ENCODE measurements around the gene TTLL13. TPM values are rescaled to one million over a fixed set of nuclear protein-coding genes. Genes with fewer than 3 reads are reported as not detected.

The TTLL13 gene
- total RNA-seq, 3 donors from 2014 or later (not counting 1 experiment from before 2014, with no cell fraction given) = 0.18 to 2.2 (median 1.2) TPM

GRCh38 chr15:90230071-90230494 lies 19.3 kb upstream of the TTLL13 start:
- H3K4me1 Mint-ChIP-seq = peaks cover 42 to 51% of the 10 kb centered on the region in 2 donors

GRCh38 chr15:90230610-90231009 lies 18.7 kb upstream of the TTLL13 start:
- H3K4me3 Mint-ChIP-seq = peak overlapping the region; percentile 86
- no peak for DNase-seq
- TF ChIP-seq, protein P1, sequence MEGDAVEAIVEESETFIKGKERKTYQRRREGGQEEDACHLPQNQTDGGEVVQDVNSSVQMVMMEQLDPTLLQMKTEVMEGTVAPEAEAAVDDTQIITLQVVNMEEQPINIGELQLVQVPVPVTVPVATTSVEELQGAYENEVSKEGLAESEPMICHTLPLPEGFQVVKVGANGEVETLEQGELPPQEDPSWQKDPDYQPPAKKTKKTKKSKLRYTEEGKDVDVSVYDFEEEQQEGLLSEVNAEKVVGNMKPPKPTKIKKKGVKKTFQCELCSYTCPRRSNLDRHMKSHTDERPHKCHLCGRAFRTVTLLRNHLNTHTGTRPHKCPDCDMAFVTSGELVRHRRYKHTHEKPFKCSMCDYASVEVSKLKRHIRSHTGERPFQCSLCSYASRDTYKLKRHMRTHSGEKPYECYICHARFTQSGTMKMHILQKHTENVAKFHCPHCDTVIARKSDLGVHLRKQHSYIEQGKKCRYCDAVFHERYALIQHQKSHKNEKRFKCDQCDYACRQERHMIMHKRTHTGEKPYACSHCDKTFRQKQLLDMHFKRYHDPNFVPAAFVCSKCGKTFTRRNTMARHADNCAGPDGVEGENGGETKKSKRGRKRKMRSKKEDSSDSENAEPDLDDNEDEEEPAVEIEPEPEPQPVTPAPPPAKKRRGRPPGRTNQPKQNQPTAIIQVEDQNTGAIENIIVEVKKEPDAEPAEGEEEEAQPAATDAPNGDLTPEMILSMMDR (IDR thresholded peaks at IDR 0.05) = no peak
- H3K27me3 Mint-ChIP-seq (ENCODE audit: low read depth in 2 of 2) = no peaks in the 10 kb centered on the region
- H3K27ac Mint-ChIP-seq = peak overlapping the region; percentile 99
- peaks cover 33% of the 10 kb centered on the region for H3K36me3 ChIP-seq (ENCODE audit: control insufficient read depth, insufficient read depth, low read length)
- H3K27me3 ChIP-seq (ENCODE audit: control insufficient read depth, insufficient read depth, low read length) = no peaks in the 10 kb centered on the region
- no peaks in the 10 kb centered on the region for H3K9me3 Mint-ChIP-seq
- H3K27ac ChIP-seq (ENCODE audit: low read length) = peak overlapping the region; percentile 94
- H3K4me1 ChIP-seq (ENCODE audit: control insufficient read depth, insufficient read depth, low read length) = peaks cover 47% of the 10 kb centered on the region
- peaks cover 44 to 53% of the 10 kb centered on the region in 2 donors for H3K4me1 Mint-ChIP-seq
- intact Hi-C loops (cut with micrococcal nuclease) = loop anchor here (2.0 to 10.0 kb wide), 4 partner anchors 34 to 1624 kb away; partner anchors contain the start of genes NGRN and SLCO3A1
- peak overlapping the region; percentile 5 for H3K4me3 ChIP-seq (ENCODE audit: low read length)
- no peaks in the 10 kb centered on the region for H3K9me3 ChIP-seq (ENCODE audit: control insufficient read depth, insufficient read depth, low read length)
- WGBS (ENCODE audit: insufficient coverage) = 86% methylated on average over 8 of the region's 8 CpGs
- ATAC-seq = no peak
- no peaks in the 10 kb centered on the region for H3K36me3 Mint-ChIP-seq

More at GRCh38 chr15:90230071-90230494, 19.3 kb upstream of the TTLL13 start:
- Histone ChIP-seq H3K4me3 (ENCODE audit: low read length) (no peak overlapping the region), H3K9me3 (ENCODE audit: control insufficient read depth, insufficient read depth, low read length) (no peaks in the 10 kb centered on the region), H3K27ac (ENCODE audit: low read length) (peak overlapping the region; percentile 94), H3K4me1 (ENCODE audit: control insufficient read depth, insufficient read depth, low read length) (peaks cover 46% of the 10 kb centered on the region), H3K27me3 (ENCODE audit: control insufficient read depth, insufficient read depth, low read length) (no peaks in the 10 kb centered on the region), H3K36me3 (ENCODE audit: control insufficient read depth, insufficient read depth, low read length) (peaks cover 38% of the 10 kb centered on the region)
- no peak for ATAC-seq
- Mint-ChIP-seq H3K4me3 (peak overlapping the region; percentile 86), H3K36me3 (no peaks in the 10 kb centered on the region), H3K27ac (peak overlapping the region; percentile 99), H3K27me3 (ENCODE audit: low read depth in 2 of 2) (no peaks in the 10 kb centered on the region), H3K9me3 (no peaks in the 10 kb centered on the region)
- WGBS (ENCODE audit: insufficient coverage) = 95% methylated on average over 12 of the region's 12 CpGs
- intact Hi-C loops (cut with micrococcal nuclease) = loop anchor here (2.0 to 10.0 kb wide), 4 partner anchors 35 to 1625 kb away; partner anchors contain the start of genes NGRN and SLCO3A1
- no peak for DNase-seq
- TF ChIP-seq, protein P1 (IDR thresholded peaks at IDR 0.05) = no peak

DNA sequence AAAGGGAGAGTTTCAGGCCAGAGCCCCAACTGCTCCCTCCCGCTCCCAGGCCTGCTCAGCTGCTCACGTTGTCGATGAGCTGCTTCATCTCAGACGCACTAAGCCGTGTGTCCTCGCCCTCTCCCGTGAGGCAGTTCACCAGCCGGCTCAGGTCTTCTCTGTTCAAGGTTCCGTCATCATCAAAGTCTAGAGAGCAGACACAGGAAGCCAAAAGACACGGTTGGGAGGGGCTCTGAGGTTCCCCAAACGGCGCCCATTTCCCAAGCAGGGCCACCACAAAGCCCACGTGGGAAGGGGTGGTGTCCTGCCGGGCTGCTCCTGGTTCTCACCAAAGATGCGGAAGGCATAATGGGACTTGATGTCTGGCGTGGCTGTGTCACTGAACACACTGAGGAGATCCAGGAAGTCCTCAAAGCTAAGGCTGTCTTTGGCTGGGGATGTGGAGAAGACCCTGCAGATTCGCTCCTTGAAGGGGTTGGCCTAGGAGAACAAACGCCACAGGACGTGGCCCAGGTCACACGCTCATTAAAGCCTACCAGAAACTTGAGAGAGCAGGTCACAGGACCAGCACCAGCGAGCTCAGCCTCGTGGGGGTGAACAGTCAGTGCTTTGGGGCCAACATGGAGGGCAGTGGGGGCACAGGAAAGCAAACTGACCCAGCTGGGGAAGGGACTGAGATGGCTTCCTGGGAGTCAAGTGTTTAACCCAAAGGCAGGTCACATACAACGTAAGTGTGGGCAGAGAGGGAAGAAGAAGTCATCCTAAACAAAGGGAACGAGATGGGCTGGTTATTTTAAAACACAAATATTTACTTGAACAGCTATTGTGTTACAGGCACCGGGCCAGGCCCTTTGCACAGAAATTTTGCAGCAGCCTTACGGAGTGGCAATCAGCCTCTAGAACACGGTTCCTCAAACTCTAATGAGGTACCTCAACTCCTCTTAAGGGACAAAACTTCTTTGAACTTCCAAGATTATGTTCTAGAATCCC lies 18.0 kb upstream of the TTLL13 start:
- Histone ChIP-seq H3K27ac (ENCODE audit: low read length) (peak overlapping the region; percentile 94), H3K27me3 (ENCODE audit: control insufficient read depth, insufficient read depth, low read length) (no peaks in the 10 kb centered on the region), H3K4me1 (ENCODE audit: control insufficient read depth, insufficient read depth, low read length) (peaks cover 47% of the 10 kb centered on the region), H3K4me3 (ENCODE audit: low read length) (peak overlapping the region; percentile 5), H3K9me3 (ENCODE audit: control insufficient read depth, insufficient read depth, low read length) (no peaks in the 10 kb centered on the region), H3K36me3 (ENCODE audit: control insufficient read depth, insufficient read depth, low read length) (peaks cover 29% of the 10 kb centered on the region)
- H3K27ac Mint-ChIP-seq = peak overlapping the region; percentile 99
- H3K9me3 Mint-ChIP-seq = no peaks in the 10 kb centered on the region
- DNase-seq (peak; percentile 78 to 94), ATAC-seq (peak; percentile 61 to 72 (median 64))
- TF ChIP-seq, protein P1 (IDR thresholded peaks at IDR 0.05) = no peak
- H3K4me3 Mint-ChIP-seq = peak overlapping the region; percentile 86
- H3K36me3 Mint-ChIP-seq = no peaks in the 10 kb centered on the region
- intact Hi-C loops (cut with micrococcal nuclease) = loop anchor here (2.0 to 10.0 kb wide), 4 partner anchors 33 to 1623 kb away; partner anchors contain the start of genes NGRN and SLCO3A1
- peaks cover 44 to 53% of the 10 kb centered on the region in 2 donors for H3K4me1 Mint-ChIP-seq
- WGBS (ENCODE audit: insufficient coverage) = 22% methylated on average over 27 of the region's 27 CpGs
- no peaks in the 10 kb centered on the region for H3K27me3 Mint-ChIP-seq (ENCODE audit: low read depth in 2 of 2)
